NT2/D1 (cell line): Measurements from ENCODE around the gene PRKN.

Source experiments
- SUZ12 ChIP-seq: IDR thresholded peaks from 2 replicates; pipeline ENCODE4 v1.6.1; 2011; ENCODE audit not compliant: insufficient read length, insufficient read depth; ENCODE audit errors: extremely low read depth
- YY1 ChIP-seq: IDR thresholded peaks from 2 replicates; pipeline ENCODE4 v1.6.1; 2011; ENCODE audit not compliant: insufficient read length, insufficient read depth
- ZNF274 ChIP-seq: IDR thresholded peaks from 2 replicates; pipeline ENCODE4 v1.6.1; 2011; ENCODE audit warnings: mild to moderate bottlenecking, low read depth, low read length

GRCh38 chr6:161926324-161926723 is 801.2 kb downstream of the PRKN start:
- TF ChIP-seq ZNF274 (no peak), YY1 (no peak), SUZ12 (no peak)
